ENCODE data around the gene GMCL1. TPM values are rescaled to one million over a fixed set of nuclear protein-coding genes. Genes with fewer than 3 reads are reported as not detected.
"Not testable (repeated sequence)": the region's sequence is repeated elsewhere in the genome, so short reads cannot be mapped to it uniquely, and the experiment has no call there.

Gene GMCL1
- total and polyA plus RNA-seq, 8 donors, result 1.2 to 23.1 (median 5.9) TPM

- peaks cover 0 to 14% (median 6%) of the 10 kb centered on the region in 4 donors for H3K36me3 ChIP-seq
- H3K4me3 ChIP-seq, result peak overlapping the region; percentile 95 to 99 (median 98)
- H3K9me3 ChIP-seq, result no peaks in the 10 kb centered on the region
- WGBS, 5 donors, result 4 to 6% (median 6%) methylated on average over 7 of the region's 7 CpGs
- intact Hi-C loops (cut with DNase I; ENCODE audit: low total_unique reads), result no loop called here
- TF ChIP-seq POLR2A (IDR thresholded peaks at IDR 0.05), result no peak
- no peak for TF ChIP-seq CTCF (IDR thresholded peaks at IDR 0.05)
- no peak for TF ChIP-seq POLR2AphosphoS5 (IDR thresholded peaks at IDR 0.05)
- TF ChIP-seq EP300 (IDR thresholded peaks at IDR 0.05), result no peak
- no peak for DNase-seq
- peak overlapping the region; percentile 92 to 98 (median 93) for H3K27ac ChIP-seq
- no peaks in the 10 kb centered on the region for H3K27me3 ChIP-seq
- H3K4me1 ChIP-seq, result peaks cover 20 to 35% (median 27%) of the 10 kb centered on the region in 4 donors
These were observed 563 bp upstream of the GMCL1 start for GRCh38 chr2:69828938-69829255.

- no peak for TF ChIP-seq EP300 (IDR thresholded peaks at IDR 0.05)
- TF ChIP-seq CTCF (IDR thresholded peaks at IDR 0.05), result no peak
- no peak for TF ChIP-seq POLR2A (IDR thresholded peaks at IDR 0.05)
- TF ChIP-seq POLR2AphosphoS5 (IDR thresholded peaks at IDR 0.05), result no peak
- intact Hi-C loops (cut with DNase I; ENCODE audit: low total_unique reads), result no loop called here
- 1 to 4% (median 1%) methylated on average over 13 to 45 of the region's 45 CpGs for WGBS, 5 donors
These were observed 815 bp downstream of the GMCL1 start for GRCh38 chr2:69830045-69830905.

GRCh38 chr2:69830906-69831241 lies 1.4 kb downstream of the GMCL1 start:
- peak overlapping the region; percentile 95 to 99 (median 98) for H3K4me3 ChIP-seq
- DNase-seq; intact Hi-C loops (cut with DNase I; ENCODE audit: low total_unique reads): not testable (repeated sequence)

More at GRCh38 chr2:69830045-69830905, 815 bp downstream of the GMCL1 start:
- Histone ChIP-seq H3K27me3 (no peaks in the 10 kb centered on the region), H3K36me3 (peaks cover 0 to 5% (median 1%) of the 10 kb centered on the region in 4 donors), H3K27ac (peak overlapping the region; percentile 92 to 98 (median 93)), H3K4me1 (peaks cover 20 to 35% (median 27%) of the 10 kb centered on the region in 4 donors), H3K4me3 (peak overlapping the region; percentile 95 to 99 (median 98)), H3K9me3 (no peaks in the 10 kb centered on the region)
- DNase-seq, result peak; percentile 48 to 69

GRCh38 chr2:69831354-69831905 lies 2.0 kb downstream of the GMCL1 start:
- Histone ChIP-seq H3K4me3 (peak overlapping the region in 2 of 4 donors; percentile 98 to 99), H3K9me3 (no peaks in the 10 kb centered on the region), H3K36me3 (no peaks in the 10 kb centered on the region), H3K27ac (no peak overlapping the region), H3K4me1 (peaks cover 20 to 35% (median 27%) of the 10 kb centered on the region in 4 donors), H3K27me3 (no peaks in the 10 kb centered on the region)
- intact Hi-C loops (cut with DNase I; ENCODE audit: low total_unique reads), result no loop called here
- DNase-seq, result no peak
- TF ChIP-seq POLR2A (IDR thresholded peaks at IDR 0.05) (no peak), CTCF (IDR thresholded peaks at IDR 0.05) (no peak), POLR2AphosphoS5 (IDR thresholded peaks at IDR 0.05) (no peak), EP300 (IDR thresholded peaks at IDR 0.05) (no peak)
- 87 to 94% (median 92%) methylated on average over 6 of the region's 6 CpGs for WGBS, 5 donors

More at GRCh38 chr2:69830906-69831241, 1.4 kb downstream of the GMCL1 start:
- H3K9me3 ChIP-seq, H3K36me3 ChIP-seq, H3K27me3 ChIP-seq: not testable (repeated sequence)
- 76 to 87% (median 81%) methylated on average over 13 of the region's 13 CpGs for WGBS, 5 donors
- peak overlapping the region in 1 of 5 donors; percentile 96 for H3K27ac ChIP-seq
- peaks cover 20 to 35% (median 27%) of the 10 kb centered on the region in 4 donors for H3K4me1 ChIP-seq

All from stomach (tissue), 9 donors.